PC-9 (cell line): ENCODE data around the gene LRWD1. TPM values are rescaled to one million over a fixed set of nuclear protein-coding genes. Genes with fewer than 3 reads are reported as not detected.

Source experiments
- BruUV-seq: library from RNA; stranded (reverse); fragments of 400-500 nt; replicated peaks from 2 replicates; lab custom pipeline; 2021; lab: Mats Ljungman, UMichigan
- CTCF ChIA-PET: fragments of 300-600 bp; sonication (Branson Sonifier 250); formaldehyde crosslinking; loops from one replicate; lab custom pipeline; 2022; ENCODE audit warnings: antibody characterized with exemption; lab: Charles Lee
- POLR2A ChIA-PET: fragments of 300-600 bp; sonication (Branson Sonifier 250); formaldehyde crosslinking; loops from one replicate; lab custom pipeline; 2022; ENCODE audit warnings: antibody characterized with exemption; ENCODE audit not compliant: unreplicated experiment; lab: Charles Lee
- DNase-seq, 2 experiments: peaks; one replicate each; pipeline versions ENCODE4 v3.0.0 to v3.0.0-alpha.2; 2015 to 2022; ENCODE audit warnings: mixed read lengths in 1 of 2
- H2AFZ ChIP-seq: fragments of 200-600 bp; sonication (generic); 2 replicates; pipeline ENCODE4 v1.8.1; 2017; ENCODE audit warnings: antibody characterized with exemption
- H3F3A ChIP-seq: fragments of 200-600 bp; sonication (generic); 2 replicates; pipeline ENCODE4 v1.8.1; 2017; ENCODE audit warnings: antibody characterized with exemption, mild to moderate bottlenecking, low read depth; ENCODE audit not compliant: insufficient read depth
- H3K27ac ChIP-seq: fragments of 200-600 bp; sonication (generic); 2 replicates; pipeline ENCODE4 v1.6.1; 2016; ENCODE audit warnings: mixed run types
- H3K27me3 ChIP-seq: fragments of 200-600 bp; sonication (generic); 2 replicates; pipeline ENCODE4 v1.6.1; 2016; ENCODE audit warnings: low read depth, mixed run types; ENCODE audit not compliant: insufficient read depth
- H3K36me3 ChIP-seq: fragments of 200-600 bp; sonication (generic); 2 replicates; pipeline ENCODE4 v1.6.1; 2016; ENCODE audit warnings: low read depth, mixed run types
- H3K4me1 ChIP-seq: fragments of 200-600 bp; sonication (generic); replicated peaks from 2 replicates; pipeline ENCODE4 v1.6.1; 2016; ENCODE audit warnings: mixed run types; ENCODE audit not compliant: insufficient read depth
- H3K4me2 ChIP-seq: fragments of 200-600 bp; sonication (generic); 2 replicates; pipeline ENCODE4 v1.6.1; 2017; ENCODE audit warnings: mixed run types
- H3K4me3 ChIP-seq: fragments of 200-600 bp; sonication (generic); 2 replicates; pipeline ENCODE4 v1.6.1; 2016; ENCODE audit warnings: mixed run types
- H3K79me2 ChIP-seq: fragments of 200-600 bp; sonication (generic); 2 replicates; pipeline ENCODE4 v1.6.1; 2017; ENCODE audit warnings: low read depth, mixed run types
- H3K9me2 ChIP-seq: fragments of 200-600 bp; sonication (generic); 2 replicates; pipeline ENCODE4 v1.8.1; 2017; ENCODE audit warnings: mild to moderate bottlenecking; ENCODE audit not compliant: insufficient read depth
- H3K9me3 ChIP-seq: fragments of 200-600 bp; sonication (generic); 2 replicates; pipeline ENCODE4 v1.8.1; 2016; ENCODE audit warnings: low read depth; ENCODE audit not compliant: insufficient read depth
- H4K20me1 ChIP-seq: fragments of 200-600 bp; sonication (generic); 2 replicates; pipeline ENCODE4 v1.8.1; 2017; ENCODE audit not compliant: insufficient read depth
- CTCF ChIP-seq: fragments of 200-600 bp; sonication (generic); conservative IDR thresholded peaks from 2 replicates; pipeline ENCODE4 v1.6.1; 2017; ENCODE audit warnings: mixed run types, antibody characterized with exemption, mild to moderate bottlenecking, moderate library complexity
- EZH2 ChIP-seq: fragments of 200-600 bp; sonication (generic); IDR thresholded peaks from 2 replicates; pipeline ENCODE4 v1.8.0; 2017; ENCODE audit warnings: antibody characterized with exemption, low read depth
- intact Hi-C: fragments of 100-400 bp; cut with micrococcal nuclease; formaldehyde crosslinking; loops from one replicate; pipeline ENCODE4 v1.10.0; 2022; ENCODE audit not compliant: unreplicated experiment
- total RNA-seq: library from RNA; stranded (reverse); gene quantifications from 2 replicates; pipeline ENCODE4 v1.2.3, GENCODE V29; 2021

The LRWD1 gene
- total RNA-seq, 1 experiment from 2014 or later: 35.3 TPM

- no peak overlapping the region for H3K4me3 ChIP-seq
- intact Hi-C loops: no loop called here
- no peak overlapping the region for H3K27ac ChIP-seq
- peaks cover 6% of the 10 kb centered on the region for H3K4me1 ChIP-seq
- TF ChIP-seq EZH2: no peak
- no peaks in the 10 kb centered on the region for H3K9me3 ChIP-seq
- DNase-seq: no peak
- CTCF ChIA-PET: interaction anchor here (0.6 to 0.7 kb wide), 2 partner anchors 31 to 137 kb away, joined by 3 to 4 read pairs; no protein-coding TSS in a partner anchor
- H3K27me3 ChIP-seq: no peaks in the 10 kb centered on the region
- H3K79me2 ChIP-seq: no peaks in the 10 kb centered on the region
- H3F3A ChIP-seq: 0 out of 2 replicates have a peak, but pooled peaks cover 2% of the 10 kb centered on the region
- BruUV-seq: no TSS peak
- no peak overlapping the region for H2AFZ ChIP-seq
- H4K20me1 ChIP-seq: no peaks in the 10 kb centered on the region
- POLR2A ChIA-PET: no interaction called here
- no peak overlapping the region for H3K4me2 ChIP-seq
- H3K9me2 ChIP-seq: no peaks in the 10 kb centered on the region
- H3K36me3 ChIP-seq: peaks cover 19% of the 10 kb centered on the region
Observed at GRCh38 chr7:102417105-102417504, 47.7 kb upstream of the LRWD1 start.

- no peak overlapping the region for H2AFZ ChIP-seq
- no TSS peak for BruUV-seq
- H3K79me2 ChIP-seq: no peaks in the 10 kb centered on the region
- H3K9me2 ChIP-seq: no peaks in the 10 kb centered on the region
- H3K4me3 ChIP-seq: no peak overlapping the region
- H3K27ac ChIP-seq: no peak overlapping the region
- intact Hi-C loops: no loop called here
- no peaks in the 10 kb centered on the region for H3K27me3 ChIP-seq
- peaks cover 10% of the 10 kb centered on the region; the same call in 1 of the 2 replicates for H3K36me3 ChIP-seq
- CTCF ChIA-PET: interaction anchor here (0.5 kb wide), 1 partner anchor 539 kb away, joined by 3 read pairs; no protein-coding TSS in a partner anchor
- TF ChIP-seq EZH2 (no peak), CTCF (no peak)
- H3F3A ChIP-seq: no peaks in the 10 kb centered on the region
- no peak overlapping the region for H3K4me2 ChIP-seq
- no peaks in the 10 kb centered on the region for H3K9me3 ChIP-seq
- no peak for DNase-seq
- POLR2A ChIA-PET: no interaction called here
- peaks cover 11% of the 10 kb centered on the region for H3K4me1 ChIP-seq
- no peaks in the 10 kb centered on the region for H4K20me1 ChIP-seq
Observed at GRCh38 chr7:102418592-102418991, 46.2 kb upstream of the LRWD1 start.

GRCh38 chr7:102421706-102422240, 43.0 kb upstream of the LRWD1 start:
- H3K36me3 ChIP-seq: peaks cover 3% of the 10 kb centered on the region
- no peak for DNase-seq
- POLR2A ChIA-PET: no interaction called here
- H3K4me3 ChIP-seq: no peak overlapping the region
- no peaks in the 10 kb centered on the region for H3K9me2 ChIP-seq
- H3F3A ChIP-seq: no peaks in the 10 kb centered on the region
- no peaks in the 10 kb centered on the region for H3K79me2 ChIP-seq
- 0 out of 2 replicates have a peak overlapping the region, but pooled peaks have one; percentile 28 for H3K4me2 ChIP-seq
- no peaks in the 10 kb centered on the region for H3K27me3 ChIP-seq
- CTCF ChIA-PET: interaction anchor here (0.6 kb wide), 1 partner anchor 142 kb away, joined by 3 read pairs; no protein-coding TSS in a partner anchor
- H4K20me1 ChIP-seq: no peaks in the 10 kb centered on the region
- H2AFZ ChIP-seq: no peak overlapping the region
- no TSS peak for BruUV-seq
- H3K9me3 ChIP-seq: no peaks in the 10 kb centered on the region
- no peak for TF ChIP-seq EZH2
- TF ChIP-seq CTCF: no peak
- no peak overlapping the region for H3K27ac ChIP-seq
- peaks cover 11% of the 10 kb centered on the region for H3K4me1 ChIP-seq
- intact Hi-C loops: no loop called here
